Lung (tissue), 12 donors: Measurements from ENCODE around the gene XYLB. TPM values are rescaled to one million over a fixed set of nuclear protein-coding genes. Genes with fewer than 3 reads are reported as not detected.

Source experiments
- ATAC-seq: fragments of 200-7000 bp; cut with Tn5 transposase; one replicate; pipeline ENCODE4 v1.9.1; 2020; ENCODE audit warnings: moderate number of reproducible peaks; ENCODE audit not compliant: insufficient read depth, low FRiP score
- DNase-seq, 3 donors: peaks; one replicate each; pipeline ENCODE4 v3.0.0-alpha.2; 2013 to 2017
- H3K27ac ChIP-seq, 2 donors: one replicate each; pipeline ENCODE4 v1.5.1; 2013; ENCODE audit warnings: mild to moderate bottlenecking in 2 of 2, moderate library complexity in 2 of 2, control low read depth in 1 of 2, inconsistent platforms in 1 of 2, low read depth in 1 of 2, low read length in 1 of 2
- H3K27me3 ChIP-seq, 3 donors: one replicate each; pipeline ENCODE4 v1.5.1; 2013; ENCODE audit warnings: low read length in 2 of 3; ENCODE audit not compliant: control insufficient read depth in 3 of 3, insufficient read depth in 3 of 3
- H3K36me3 ChIP-seq, 4 donors: one replicate each; pipeline ENCODE4 v1.5.1; 2013; ENCODE audit warnings: low read length in 4 of 4, mild to moderate bottlenecking in 1 of 4, moderate library complexity in 1 of 4; ENCODE audit not compliant: control insufficient read depth in 4 of 4, insufficient read depth in 4 of 4
- H3K4me1 ChIP-seq, 5 donors: one replicate each; pipeline ENCODE4 v1.5.1; 2013; ENCODE audit warnings: low read length in 5 of 5, mild to moderate bottlenecking in 2 of 5, moderate library complexity in 1 of 5; ENCODE audit not compliant: control insufficient read depth in 5 of 5, insufficient read depth in 5 of 5
- H3K4me3 ChIP-seq: one replicate; pipeline ENCODE4 v1.5.1; 2013; ENCODE audit warnings: mild to moderate bottlenecking, control low read depth, moderate library complexity
- H3K9ac ChIP-seq, 2 donors: one replicate each; pipeline ENCODE4 v1.5.1; 2013; ENCODE audit warnings: low read length in 2 of 2, control low read depth in 1 of 2; ENCODE audit not compliant: insufficient read depth in 1 of 2
- H3K9me3 ChIP-seq, 4 donors: one replicate each; pipeline ENCODE4 v1.5.1; 2013; ENCODE audit warnings: low read length in 3 of 4, mild to moderate bottlenecking in 1 of 4, moderate library complexity in 1 of 4; ENCODE audit not compliant: control insufficient read depth in 4 of 4, insufficient read depth in 3 of 4
- CTCF ChIP-seq: IDR thresholded peaks from 2 replicates; pipeline ENCODE4 v1.5.1; 2012; ENCODE audit warnings: mild to moderate bottlenecking; ENCODE audit errors: control extremely low read depth, extremely low read depth
- WGBS, 2 donors: extraction: QIAGEN DNeasy Blood & Tissue Kit; methylation state at CpG; one replicate each; pipeline ENCODE4 v1.1.7; 2013; 5-methylcytosine and 5-hydroxymethylcytosine counted together
- polyA plus RNA-seq, 2 donors: library from polyadenylated mRNA; stranded (reverse); fragments of 200-250 nt; gene quantifications; one replicate each; pipeline ENCODE4 v1.2.1, GENCODE V29; 2013
- total RNA-seq, 2 donors: library from RNA; depleted of rRNA in 1 of 2; stranded (reverse); fragments of >200 nt in 1 of 2; gene quantifications; one replicate each; pipeline ENCODE4 v1.2.1, GENCODE V29; 2014 to 2021
- donor health status: control.
- donor health status: control.
- donor health status: Bipolar disorder and iron deficiency.
- donor health status: healthy.
- donor health status: DM: yes; HTN: yes; CAD: no.

XYLB gene
- total and polyA plus RNA-seq, 4 donors = 0.89 to 5.8 (median 3.2) TPM

- no peak overlapping the region for H3K4me3 ChIP-seq
- peaks cover 0 to 2% (median 0%) of the 10 kb centered on the region in 4 donors for H3K9me3 ChIP-seq
- H3K4me1 ChIP-seq = no peaks in the 10 kb centered on the region
- no peak overlapping the region for H3K27ac ChIP-seq
- TF ChIP-seq CTCF = no peak
- H3K36me3 ChIP-seq = no peaks in the 10 kb centered on the region
- DNase-seq (no peak), ATAC-seq (no peak)
- no peak overlapping the region for H3K9ac ChIP-seq
- 88 to 97% methylated on average over 10 of the region's 10 CpGs for WGBS, 2 donors
- no peaks in the 10 kb centered on the region for H3K27me3 ChIP-seq
Observed at GRCh38 chr3:38315488-38316230, 30.9 kb upstream of the XYLB start.

GRCh38 chr3:38316356-38317191, 30.0 kb upstream of the XYLB start:
- Histone ChIP-seq H3K4me1 (no peaks in the 10 kb centered on the region), H3K27me3 (no peaks in the 10 kb centered on the region), H3K36me3 (no peaks in the 10 kb centered on the region), H3K9ac (no peak overlapping the region), H3K9me3 (peaks cover 0 to 2% (median 0%) of the 10 kb centered on the region in 4 donors), H3K4me3 (no peak overlapping the region), H3K27ac (no peak overlapping the region)
- no peak for TF ChIP-seq CTCF
- 85 to 90% methylated on average over 22 of the region's 22 CpGs for WGBS, 2 donors
- ATAC-seq (no peak), DNase-seq (no peak)

- ATAC-seq (no peak), DNase-seq (peak in 2 of 3 donors; percentile 3 to 21)
- Histone ChIP-seq H3K36me3 (no peaks in the 10 kb centered on the region), H3K4me3 (no peak overlapping the region), H3K27me3 (no peaks in the 10 kb centered on the region), H3K9me3 (peaks cover 0 to 2% (median 0%) of the 10 kb centered on the region in 4 donors), H3K4me1 (no peaks in the 10 kb centered on the region), H3K9ac (no peak overlapping the region), H3K27ac (no peak overlapping the region)
- no peak for TF ChIP-seq CTCF
- 42 to 65% methylated on average over 7 of the region's 7 CpGs for WGBS, 2 donors
Observed at GRCh38 chr3:38317192-38317759, 29.3 kb upstream of the XYLB start.
